Suprapubic skin (tissue), 4 donors: Measurements from ENCODE around the gene KIRREL3. TPM values are rescaled to one million over a fixed set of nuclear protein-coding genes. Genes with fewer than 3 reads are reported as not detected.

Experiments used
- DNase-seq, 2 donors: peaks; one replicate each; pipeline ENCODE4 v3.0.0-alpha.2; 2019; ENCODE audit warnings: low spot score in 2 of 2
- H3K27ac ChIP-seq: fragments of 200-600 bp; sonication (generic); one replicate; pipeline ENCODE4 v1.5.1; 2019
- H3K27me3 ChIP-seq: fragments of 200-600 bp; sonication (generic); one replicate; pipeline ENCODE4 v1.5.1; 2019
- H3K36me3 ChIP-seq: fragments of 200-600 bp; sonication (generic); one replicate; pipeline ENCODE4 v1.5.1; 2019
- H3K4me1 ChIP-seq: fragments of 200-600 bp; sonication (generic); one replicate; pipeline ENCODE4 v1.5.1; 2019
- H3K4me3 ChIP-seq: fragments of 200-600 bp; sonication (generic); one replicate; pipeline ENCODE4 v1.5.1; 2019; ENCODE audit warnings: mild to moderate bottlenecking
- H3K9me3 ChIP-seq: fragments of 200-600 bp; sonication (generic); one replicate; pipeline ENCODE4 v1.5.1; 2019
- CTCF ChIP-seq, 2 donors: fragments of 200-600 bp in 1 of 2; fragments of 450-650 bp in 1 of 2; sonication (generic) in 1 of 2; IDR thresholded peaks; one replicate each; pipeline ENCODE4 v1.5.1; 2016 to 2019; ENCODE audit warnings: antibody characterized with exemption in 2 of 2, mild to moderate bottlenecking in 1 of 2, moderate library complexity in 1 of 2
- EP300 ChIP-seq: sonication (generic); formaldehyde crosslinking; IDR thresholded peaks from one replicate; pipeline ENCODE4 v1.6.1; 2017; ENCODE audit warnings: antibody characterized with exemption
- POLR2A ChIP-seq, 2 donors: fragments of 450-650 bp; IDR thresholded peaks; one replicate each; pipeline ENCODE4 v1.6.1; 2017; ENCODE audit warnings: antibody characterized with exemption in 2 of 2, mild to moderate bottlenecking in 2 of 2, moderate library complexity in 2 of 2
- POLR2AphosphoS5 ChIP-seq, 3 donors: sonication (generic); formaldehyde crosslinking; IDR thresholded peaks; one replicate each; pipeline ENCODE4 v1.6.1; 2017; ENCODE audit warnings: antibody characterized with exemption in 3 of 3
- WGBS: methylation state at CpG from one replicate; pipeline ENCODE4 v1.1.5; 2018; 5-methylcytosine and 5-hydroxymethylcytosine counted together
- total RNA-seq, 4 donors: library from RNA; depleted of rRNA; stranded (reverse); fragments of >200 nt; gene quantifications; one replicate each; pipeline ENCODE4 v1.1.0, GENCODE V29; 2016

KIRREL3 gene
- total RNA-seq, 4 donors from 2014 or later, result 0.17 TPM; not detected in 3

GRCh38 chr11:126603486-126603885 is 397.1 kb downstream of the KIRREL3 start:
- no peaks in the 10 kb centered on the region for H3K36me3 ChIP-seq
- H3K4me3 ChIP-seq, result no peak overlapping the region
- WGBS, result 80% methylated on average over 3 of the region's 6 CpGs
- H3K27me3 ChIP-seq, result peaks cover 34% of the 10 kb centered on the region
- peak in 1 of 2 donors; percentile 24 for DNase-seq
- peaks cover 7% of the 10 kb centered on the region for H3K4me1 ChIP-seq
- no peak overlapping the region for H3K27ac ChIP-seq
- TF ChIP-seq POLR2A (IDR thresholded peaks at IDR 0.05), result no peak
- no peak for TF ChIP-seq POLR2AphosphoS5 (IDR thresholded peaks at IDR 0.05)
- TF ChIP-seq EP300, result no peak
- TF ChIP-seq CTCF (IDR thresholded peaks at IDR 0.05), result no peak
- no peaks in the 10 kb centered on the region for H3K9me3 ChIP-seq

- TF ChIP-seq POLR2A (IDR thresholded peaks at IDR 0.05) (no peak), POLR2AphosphoS5 (IDR thresholded peaks at IDR 0.05) (no peak), CTCF (IDR thresholded peaks at IDR 0.05) (no peak)
- 64% methylated on average over 6 of the region's 6 CpGs for WGBS
- Histone ChIP-seq H3K4me3 (no peak overlapping the region), H3K27me3 (peaks cover 33% of the 10 kb centered on the region), H3K27ac (no peak overlapping the region), H3K9me3 (no peaks in the 10 kb centered on the region), H3K4me1 (peaks cover 7% of the 10 kb centered on the region), H3K36me3 (no peaks in the 10 kb centered on the region)
- DNase-seq, result peak in 1 of 2 donors; percentile 19
Measured at GRCh38 chr11:126602993-126603392, 397.6 kb downstream of the KIRREL3 start.

GRCh38 chr11:126602349-126602940 is 398.1 kb downstream of the KIRREL3 start:
- Histone ChIP-seq H3K9me3 (no peaks in the 10 kb centered on the region), H3K36me3 (no peaks in the 10 kb centered on the region), H3K4me3 (no peak overlapping the region), H3K4me1 (peaks cover 5% of the 10 kb centered on the region), H3K27me3 (peaks cover 29% of the 10 kb centered on the region), H3K27ac (no peak overlapping the region)
- DNase-seq, result peak in 1 of 2 donors; percentile 38
- no peak for TF ChIP-seq POLR2A (IDR thresholded peaks at IDR 0.05)
- TF ChIP-seq EP300, result no peak
- no peak for TF ChIP-seq CTCF (IDR thresholded peaks at IDR 0.05)
- 78% methylated on average over 12 of the region's 12 CpGs for WGBS

DNA sequence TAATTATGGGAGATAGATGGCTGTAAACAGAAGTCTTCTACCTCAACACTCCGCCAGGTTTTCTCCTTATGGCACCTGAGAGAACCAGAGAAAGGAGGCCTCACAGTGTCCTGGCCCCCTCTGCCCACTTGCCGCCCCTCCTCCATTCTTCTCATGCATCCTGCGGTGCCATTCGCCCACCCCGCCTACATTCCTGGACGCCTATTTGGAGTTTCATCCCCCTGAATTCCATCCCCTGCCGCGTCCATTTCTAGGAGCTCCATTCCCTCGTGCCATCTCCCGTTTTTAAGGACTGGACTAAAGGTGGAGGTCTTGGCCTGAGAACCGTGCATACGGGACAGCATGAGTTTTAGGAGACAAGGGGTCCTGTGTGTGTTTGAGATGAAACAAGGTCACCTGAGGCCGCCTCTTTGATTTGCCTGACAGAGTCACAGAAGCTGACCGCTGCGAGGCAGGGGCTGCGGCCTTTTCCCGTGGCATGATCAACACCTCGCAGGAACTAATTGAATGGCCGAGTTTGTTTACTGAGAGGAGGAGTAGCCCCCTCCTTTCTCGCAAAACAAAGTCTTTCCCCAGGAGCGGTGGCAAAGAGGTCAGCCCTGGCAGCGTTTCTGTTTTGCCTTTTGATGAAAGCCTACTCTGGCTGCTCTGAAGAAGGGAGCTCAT is 398.9 kb downstream of the KIRREL3 start:
- no peak for TF ChIP-seq POLR2AphosphoS5 (IDR thresholded peaks at IDR 0.05)
- TF ChIP-seq POLR2A (IDR thresholded peaks at IDR 0.05), result no peak
- TF ChIP-seq CTCF (IDR thresholded peaks at IDR 0.05), result no peak
- TF ChIP-seq EP300, result no peak
- no peaks in the 10 kb centered on the region for H3K4me1 ChIP-seq
- H3K36me3 ChIP-seq, result no peaks in the 10 kb centered on the region
- 69% methylated on average over 21 of the region's 22 CpGs for WGBS
- no peak overlapping the region for H3K4me3 ChIP-seq
- DNase-seq, result peak in 1 of 2 donors; percentile 45
- no peak overlapping the region for H3K27ac ChIP-seq
- H3K9me3 ChIP-seq, result no peaks in the 10 kb centered on the region
- H3K27me3 ChIP-seq, result peaks cover 29% of the 10 kb centered on the region

DNA sequence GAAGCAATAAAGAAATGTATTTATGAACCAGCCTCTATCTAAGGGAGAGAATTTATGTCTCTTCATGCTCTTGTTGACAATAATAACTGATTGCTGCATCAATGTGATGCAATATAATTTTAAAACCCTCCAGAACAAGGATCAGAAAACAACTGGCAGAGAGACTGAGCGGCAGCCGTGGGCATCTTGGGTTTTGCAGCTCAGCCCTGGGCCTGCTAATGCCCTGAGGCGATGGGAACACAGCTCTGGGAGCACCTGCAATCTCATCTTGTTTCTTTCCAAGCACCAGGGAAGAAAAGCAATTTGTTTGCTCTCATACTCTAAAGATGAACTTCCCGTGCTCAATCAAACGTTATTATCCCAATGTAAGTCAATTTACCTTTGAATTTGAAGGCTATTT is 399.4 kb downstream of the KIRREL3 start:
- Histone ChIP-seq H3K27ac (no peak overlapping the region), H3K4me1 (no peaks in the 10 kb centered on the region), H3K9me3 (no peaks in the 10 kb centered on the region), H3K4me3 (no peak overlapping the region), H3K27me3 (peaks cover 29% of the 10 kb centered on the region), H3K36me3 (no peaks in the 10 kb centered on the region)
- 70% methylated on average over 5 of the region's 5 CpGs for WGBS
- DNase-seq, result peak in 1 of 2 donors; percentile 18
- TF ChIP-seq CTCF (IDR thresholded peaks at IDR 0.05) (no peak), POLR2AphosphoS5 (IDR thresholded peaks at IDR 0.05) (no peak), POLR2A (IDR thresholded peaks at IDR 0.05) (no peak), EP300 (no peak)
